ENCODE data around the gene NKD2.
A peak's percentile ranks its signal among the peaks of the same experiment; 100 is the strongest.

The NKD2 gene

GRCh38 chr5:1002836-1003235 lies 5.8 kb upstream of the NKD2 start:
- H3K9ac ChIP-seq (ENCODE audit: low read depth, low read length): no peak overlapping the region
- H3K36me3 ChIP-seq (ENCODE audit: insufficient read depth, low read length): no peaks in the 10 kb centered on the region
- no peaks in the 10 kb centered on the region for H3K9me3 ChIP-seq (replicated peaks; ENCODE audit: low read length)
- H3K4me3 ChIP-seq (ENCODE audit: low read length): no peak overlapping the region
- no peak overlapping the region for H3K4me2 ChIP-seq (ENCODE audit: low read length)
- H3K4me1 ChIP-seq (ENCODE audit: control insufficient read depth, insufficient read depth, low read length): no peaks in the 10 kb centered on the region
- H3K27me3 ChIP-seq (ENCODE audit: control insufficient read depth, insufficient read depth, low read length): peaks cover 78% of the 10 kb centered on the region

GRCh38 chr5:1003296-1003937 lies 5.2 kb upstream of the NKD2 start:
- H3K4me3 ChIP-seq (ENCODE audit: low read length): no peak overlapping the region
- H3K4me2 ChIP-seq (ENCODE audit: low read length): no peak overlapping the region
- no peaks in the 10 kb centered on the region for H3K4me1 ChIP-seq (ENCODE audit: control insufficient read depth, insufficient read depth, low read length)
- no peaks in the 10 kb centered on the region for H3K9me3 ChIP-seq (replicated peaks; ENCODE audit: low read length)
- no peaks in the 10 kb centered on the region for H3K36me3 ChIP-seq (ENCODE audit: insufficient read depth, low read length)
- H3K27me3 ChIP-seq (ENCODE audit: control insufficient read depth, insufficient read depth, low read length): peaks cover 78% of the 10 kb centered on the region
- H3K9ac ChIP-seq (ENCODE audit: low read depth, low read length): no peak overlapping the region

GRCh38 chr5:1004461-1005248 lies 3.9 kb upstream of the NKD2 start:
- no peaks in the 10 kb centered on the region for H3K9me3 ChIP-seq (replicated peaks; ENCODE audit: low read length)
- H3K4me1 ChIP-seq (ENCODE audit: control insufficient read depth, insufficient read depth, low read length): no peaks in the 10 kb centered on the region
- H3K4me3 ChIP-seq (ENCODE audit: low read length): peak overlapping the region; percentile 47
- H3K4me2 ChIP-seq (ENCODE audit: low read length): peak overlapping the region; percentile 73
- H3K36me3 ChIP-seq (ENCODE audit: insufficient read depth, low read length): no peaks in the 10 kb centered on the region
- peaks cover 72% of the 10 kb centered on the region for H3K27me3 ChIP-seq (ENCODE audit: control insufficient read depth, insufficient read depth, low read length)
- no peak overlapping the region for H3K9ac ChIP-seq (ENCODE audit: low read depth, low read length)

- no peaks in the 10 kb centered on the region for H3K36me3 ChIP-seq (ENCODE audit: insufficient read depth, low read length)
- peak overlapping the region; percentile 73 for H3K4me2 ChIP-seq (ENCODE audit: low read length)
- peaks cover 72% of the 10 kb centered on the region for H3K27me3 ChIP-seq (ENCODE audit: control insufficient read depth, insufficient read depth, low read length)
- no peak overlapping the region for H3K4me3 ChIP-seq (ENCODE audit: low read length)
- H3K9me3 ChIP-seq (replicated peaks; ENCODE audit: low read length): no peaks in the 10 kb centered on the region
- no peaks in the 10 kb centered on the region for H3K4me1 ChIP-seq (ENCODE audit: control insufficient read depth, insufficient read depth, low read length)
- no peak overlapping the region for H3K9ac ChIP-seq (ENCODE audit: low read depth, low read length)
These were observed 3.3 kb upstream of the NKD2 start for GRCh38 chr5:1005249-1005851.

GRCh38 chr5:1005904-1006655 lies 2.5 kb upstream of the NKD2 start:
- Histone ChIP-seq H3K36me3 (ENCODE audit: insufficient read depth, low read length) (no peaks in the 10 kb centered on the region), H3K4me3 (ENCODE audit: low read length) (no peak overlapping the region), H3K4me1 (ENCODE audit: control insufficient read depth, insufficient read depth, low read length) (no peaks in the 10 kb centered on the region), H3K4me2 (ENCODE audit: low read length) (no peak overlapping the region), H3K9me3 (replicated peaks; ENCODE audit: low read length) (no peaks in the 10 kb centered on the region), H3K9ac (ENCODE audit: low read depth, low read length) (no peak overlapping the region), H3K27me3 (ENCODE audit: control insufficient read depth, insufficient read depth, low read length) (peaks cover 78% of the 10 kb centered on the region)

GRCh38 chr5:1006656-1007071 lies 1.9 kb upstream of the NKD2 start:
- Histone ChIP-seq H3K9me3 (replicated peaks; ENCODE audit: low read length) (no peaks in the 10 kb centered on the region), H3K9ac (ENCODE audit: low read depth, low read length) (no peak overlapping the region), H3K4me3 (ENCODE audit: low read length) (no peak overlapping the region), H3K36me3 (ENCODE audit: insufficient read depth, low read length) (no peaks in the 10 kb centered on the region), H3K4me2 (ENCODE audit: low read length) (no peak overlapping the region), H3K27me3 (ENCODE audit: control insufficient read depth, insufficient read depth, low read length) (peaks cover 79% of the 10 kb centered on the region), H3K4me1 (ENCODE audit: control insufficient read depth, insufficient read depth, low read length) (no peaks in the 10 kb centered on the region)

- H3K9me3 ChIP-seq (replicated peaks; ENCODE audit: low read length): no peaks in the 10 kb centered on the region
- H3K4me2 ChIP-seq (ENCODE audit: low read length): no peak overlapping the region
- H3K4me3 ChIP-seq (ENCODE audit: low read length): no peak overlapping the region
- no peaks in the 10 kb centered on the region for H3K4me1 ChIP-seq (ENCODE audit: control insufficient read depth, insufficient read depth, low read length)
- H3K27me3 ChIP-seq (ENCODE audit: control insufficient read depth, insufficient read depth, low read length): peaks cover 79% of the 10 kb centered on the region
- H3K9ac ChIP-seq (ENCODE audit: low read depth, low read length): no peak overlapping the region
- no peaks in the 10 kb centered on the region for H3K36me3 ChIP-seq (ENCODE audit: insufficient read depth, low read length)
These were observed 1.4 kb upstream of the NKD2 start for GRCh38 chr5:1007221-1007680.

GRCh38 chr5:1007681-1008450 lies 736 bp upstream of the NKD2 start:
- Histone ChIP-seq H3K36me3 (ENCODE audit: insufficient read depth, low read length) (no peaks in the 10 kb centered on the region), H3K4me2 (ENCODE audit: low read length) (no peak overlapping the region), H3K4me1 (ENCODE audit: control insufficient read depth, insufficient read depth, low read length) (no peaks in the 10 kb centered on the region), H3K9me3 (replicated peaks; ENCODE audit: low read length) (no peaks in the 10 kb centered on the region), H3K9ac (ENCODE audit: low read depth, low read length) (no peak overlapping the region), H3K27me3 (ENCODE audit: control insufficient read depth, insufficient read depth, low read length) (peaks cover 78% of the 10 kb centered on the region), H3K4me3 (ENCODE audit: low read length) (no peak overlapping the region)

GRCh38 chr5:1009359-1010180 lies 968 bp downstream of the NKD2 start:
- H3K4me2 ChIP-seq (ENCODE audit: low read length): no peak overlapping the region
- no peak overlapping the region for H3K9ac ChIP-seq (ENCODE audit: low read depth, low read length)
- no peaks in the 10 kb centered on the region for H3K4me1 ChIP-seq (ENCODE audit: control insufficient read depth, insufficient read depth, low read length)
- no peaks in the 10 kb centered on the region for H3K36me3 ChIP-seq (ENCODE audit: insufficient read depth, low read length)
- H3K9me3 ChIP-seq (replicated peaks; ENCODE audit: low read length): no peaks in the 10 kb centered on the region
- H3K4me3 ChIP-seq (ENCODE audit: low read length): no peak overlapping the region
- H3K27me3 ChIP-seq (ENCODE audit: control insufficient read depth, insufficient read depth, low read length): peaks cover 80% of the 10 kb centered on the region

GRCh38 chr5:1010181-1010510 lies 1.5 kb downstream of the NKD2 start:
- no peaks in the 10 kb centered on the region for H3K4me1 ChIP-seq (ENCODE audit: control insufficient read depth, insufficient read depth, low read length)
- H3K9ac ChIP-seq (ENCODE audit: low read depth, low read length): no peak overlapping the region
- peaks cover 78% of the 10 kb centered on the region for H3K27me3 ChIP-seq (ENCODE audit: control insufficient read depth, insufficient read depth, low read length)
- no peak overlapping the region for H3K4me3 ChIP-seq (ENCODE audit: low read length)
- H3K36me3 ChIP-seq (ENCODE audit: insufficient read depth, low read length): no peaks in the 10 kb centered on the region
- no peaks in the 10 kb centered on the region for H3K9me3 ChIP-seq (replicated peaks; ENCODE audit: low read length)
- H3K4me2 ChIP-seq (ENCODE audit: low read length): no peak overlapping the region
